GM19468 (cell line): ENCODE data around the gene CRYGB.

Experiments used
- ATAC-seq: cut with Tn5 transposase; IDR thresholded peaks from one replicate; pipeline ENCODE4 v1.9.1; 2021; ENCODE audit warnings: mild to moderate bottlenecking, moderate library complexity, moderate number of reproducible peaks; ENCODE audit not compliant: unreplicated experiment; ENCODE audit errors: extremely low read depth

CRYGB gene

GRCh38 chr2:208146006-208146405, at the start of gene CRYGB:
CRYGB (minus strand) TSS chr2:208146158; CDS start chr2:208146120, 38 bp downstream.
- ATAC-seq: no peak

- no peak for ATAC-seq
Measured at GRCh38 chr2:208195531-208195930, 49.6 kb upstream of the CRYGB start.

- ATAC-seq: no peak
Measured at GRCh38 chr2:208192611-208193236, 46.8 kb upstream of the CRYGB start.

- no peak for ATAC-seq
Measured at GRCh38 chr2:208189810-208190503, 44.0 kb upstream of the CRYGB start, which contains the start of gene C2orf80. C2orf80 (minus strand) TSS chr2:208190030; CDS start chr2:208186986, 3,044 bp downstream.

GRCh38 chr2:208189069-208189809, 43.3 kb upstream of the CRYGB start:
- ATAC-seq: no peak

- no peak for ATAC-seq
Measured at GRCh38 chr2:208186893-208187292, 40.9 kb upstream of the CRYGB start.

GRCh38 chr2:208186465-208186864, 40.5 kb upstream of the CRYGB start:
- ATAC-seq: no peak

- ATAC-seq: no peak
Measured at GRCh38 chr2:208183972-208184705, 38.2 kb upstream of the CRYGB start.

GRCh38 chr2:208183526-208183925, 37.6 kb upstream of the CRYGB start:
- ATAC-seq: no peak

- no peak for ATAC-seq
Measured at GRCh38 chr2:208182835-208183234, 36.9 kb upstream of the CRYGB start.

GRCh38 chr2:208179028-208179609, 33.2 kb upstream of the CRYGB start:
- no peak for ATAC-seq

- no peak for ATAC-seq
Measured at GRCh38 chr2:208175840-208176153, 29.8 kb upstream of the CRYGB start.

GRCh38 chr2:208175069-208175839, 29.3 kb upstream of the CRYGB start:
- ATAC-seq: peak; percentile 99

- no peak for ATAC-seq
Measured at GRCh38 chr2:208174144-208174543, 28.2 kb upstream of the CRYGB start.

GRCh38 chr2:208172125-208172524, 26.2 kb upstream of the CRYGB start:
- ATAC-seq: no peak

GRCh38 chr2:208164951-208165755, 19.2 kb upstream of the CRYGB start:
- no peak for ATAC-seq

GRCh38 chr2:208163489-208163888, 17.5 kb upstream of the CRYGB start, which contains the start of gene CRYGA:
CRYGA (minus strand) TSS chr2:208163589; CDS start chr2:208163556, 33 bp downstream.
- ATAC-seq: no peak

GRCh38 chr2:208156439-208156838, 10.5 kb upstream of the CRYGB start:
- no peak for ATAC-seq

- ATAC-seq: no peak
Measured at GRCh38 chr2:208153156-208153555, 7.2 kb upstream of the CRYGB start.
